Measurements from ENCODE around the gene GRAP. TPM values are rescaled to one million over a fixed set of nuclear protein-coding genes. Genes with fewer than 3 reads are reported as not detected.

Gene GRAP
- total RNA-seq (2022; extraction: Qiagen RNA extraction) = 0.22 to 0.47 TPM (median 0.35 TPM) in 5 replicates

DNA sequence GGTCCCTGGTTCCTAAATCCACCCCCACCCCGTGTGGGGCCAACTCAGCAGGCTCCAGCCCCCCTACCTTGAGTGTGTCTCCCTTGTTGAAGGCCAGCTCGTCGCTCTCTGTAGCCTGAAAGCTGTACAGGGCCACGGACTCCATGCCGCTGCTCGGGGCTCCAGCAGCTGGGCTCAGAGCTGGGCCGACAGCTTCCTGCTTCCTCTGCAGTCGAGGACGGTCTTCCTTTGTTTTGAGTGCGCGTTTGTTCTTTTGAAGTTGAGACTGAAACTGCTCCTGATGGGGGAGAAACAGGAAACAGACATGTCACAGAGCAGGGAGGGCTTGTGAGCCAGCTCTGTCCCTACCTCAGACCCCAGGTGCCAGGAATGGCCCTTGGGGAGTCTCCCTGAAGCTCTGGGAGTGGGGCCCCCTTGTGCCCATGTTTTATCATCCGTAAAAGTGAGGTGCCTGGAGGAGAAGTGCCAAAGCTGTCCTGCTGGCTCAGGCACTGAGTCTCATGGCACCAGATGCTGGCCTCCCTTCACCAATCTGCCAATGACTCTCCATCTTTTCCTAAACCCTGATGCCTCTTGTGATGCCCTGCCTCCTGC lies at the start of gene GRAP:
TSS of gene GRAP (minus strand) at position 176 of the 594 bp plus-strand sequence. CDS start at position 145, 31 bp downstream.

DNA sequence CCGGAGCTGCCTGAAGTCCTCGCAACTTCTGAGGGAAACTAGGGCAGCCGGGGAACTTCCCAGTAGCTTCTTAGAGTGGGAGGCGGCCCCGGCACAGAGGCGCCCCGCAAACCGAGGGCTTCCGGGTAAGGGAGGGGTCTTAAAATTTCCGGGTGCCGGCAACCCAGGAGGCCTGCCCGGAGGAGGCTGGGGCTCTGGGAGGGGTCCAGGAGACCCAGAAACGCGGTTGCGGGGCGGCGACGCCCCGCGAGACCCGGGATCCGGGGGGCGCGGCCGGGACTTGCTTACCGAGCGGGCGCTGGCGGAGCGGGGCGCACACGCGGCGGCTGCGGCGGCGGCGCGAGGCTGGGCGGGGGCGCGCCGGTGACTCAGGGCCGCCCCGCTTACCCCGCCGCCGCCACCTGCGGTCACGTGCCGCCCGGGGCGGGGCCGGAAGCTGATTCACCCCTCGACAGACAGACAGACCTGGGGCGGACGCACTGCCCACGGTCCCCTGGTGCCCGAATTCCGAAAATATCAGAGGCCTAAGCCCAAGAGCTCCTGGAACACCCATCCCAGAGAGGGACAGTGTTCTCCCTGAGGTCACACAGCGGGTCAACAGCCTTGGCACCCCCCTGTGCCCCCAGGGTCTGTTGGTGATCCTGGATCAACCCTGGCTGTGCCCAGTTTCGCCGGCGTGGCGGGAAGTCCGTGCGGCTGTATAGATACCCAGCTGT lies 42.2 kb downstream of the GRAP start, which contains the start of gene FAM83G:
TSS of gene FAM83G (minus strand) at position 344 of the 716 bp plus-strand sequence. CDS start 723 bp downstream, outside the sequence.

Other genes with a start within 250 kb of the GRAP start
- gene PRPSAP2, start 188.8 kb downstream of the GRAP start, total RNA-seq (2022; extraction: Qiagen RNA extraction) = 35.7 to 39.5 TPM (median 37.7 TPM) in 5 replicates
- 0.14 to 0.21 TPM (median 0.19 TPM) in 5 replicates for gene SLC5A10, start 94.8 kb downstream of the GRAP start, total RNA-seq (2022; extraction: Qiagen RNA extraction)
- 27.8 to 40.6 TPM (median 39.4 TPM) in 5 replicates for gene FAM83G, start 42.2 kb downstream of the GRAP start, total RNA-seq (2022; extraction: Qiagen RNA extraction)
- gene GRAPL, start 80.6 kb upstream of the GRAP start, total RNA-seq (2022; extraction: Qiagen RNA extraction) = 0.13 to 0.21 TPM in 2 of 5 replicates, not detected in the others
- gene EPN2, start 190.4 kb upstream of the GRAP start, total RNA-seq (2022; extraction: Qiagen RNA extraction) = 45.8 to 77.8 TPM (median 66.7 TPM) in 5 replicates

Data from A549 treated with dexamethasone at 1 μM for 4 hours (cell line).